ENCODE measurements around the gene CEP85L. TPM values are rescaled to one million over a fixed set of nuclear protein-coding genes. Genes with fewer than 3 reads are reported as not detected.

The CEP85L gene
- total RNA-seq, 4 donors from 2014 or later, result 5.3 to 10.5 (median 8.7) TPM

DNA sequence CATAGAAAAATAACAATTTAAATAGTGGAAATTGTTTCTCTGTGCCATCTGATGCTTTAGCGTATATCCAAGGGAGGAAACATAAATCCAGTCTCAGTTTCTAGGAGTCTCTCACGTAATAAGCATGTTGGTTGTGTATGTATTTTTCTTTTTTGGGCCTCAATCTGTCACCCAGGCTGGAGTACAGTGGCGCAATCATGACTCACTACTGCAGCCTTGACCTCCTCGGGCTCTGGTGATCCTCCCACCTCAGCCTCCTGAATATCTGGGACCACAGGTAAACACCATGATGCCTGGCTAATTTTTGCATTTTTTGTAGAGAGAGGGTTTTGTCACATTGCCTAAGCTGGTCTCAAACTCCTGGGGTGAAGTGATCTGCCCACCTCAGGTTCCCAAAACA is 181.9 kb downstream of the CEP85L start:
- DNase-seq, result no peak
- TF ChIP-seq POLR2AphosphoS5 (IDR thresholded peaks at IDR 0.05) (no peak), EP300 (IDR thresholded peaks at IDR 0.05; ENCODE audit: low read depth) (no peak), POLR2A (IDR thresholded peaks at IDR 0.05) (no peak)
- TF ChIP-seq, protein P1, sequence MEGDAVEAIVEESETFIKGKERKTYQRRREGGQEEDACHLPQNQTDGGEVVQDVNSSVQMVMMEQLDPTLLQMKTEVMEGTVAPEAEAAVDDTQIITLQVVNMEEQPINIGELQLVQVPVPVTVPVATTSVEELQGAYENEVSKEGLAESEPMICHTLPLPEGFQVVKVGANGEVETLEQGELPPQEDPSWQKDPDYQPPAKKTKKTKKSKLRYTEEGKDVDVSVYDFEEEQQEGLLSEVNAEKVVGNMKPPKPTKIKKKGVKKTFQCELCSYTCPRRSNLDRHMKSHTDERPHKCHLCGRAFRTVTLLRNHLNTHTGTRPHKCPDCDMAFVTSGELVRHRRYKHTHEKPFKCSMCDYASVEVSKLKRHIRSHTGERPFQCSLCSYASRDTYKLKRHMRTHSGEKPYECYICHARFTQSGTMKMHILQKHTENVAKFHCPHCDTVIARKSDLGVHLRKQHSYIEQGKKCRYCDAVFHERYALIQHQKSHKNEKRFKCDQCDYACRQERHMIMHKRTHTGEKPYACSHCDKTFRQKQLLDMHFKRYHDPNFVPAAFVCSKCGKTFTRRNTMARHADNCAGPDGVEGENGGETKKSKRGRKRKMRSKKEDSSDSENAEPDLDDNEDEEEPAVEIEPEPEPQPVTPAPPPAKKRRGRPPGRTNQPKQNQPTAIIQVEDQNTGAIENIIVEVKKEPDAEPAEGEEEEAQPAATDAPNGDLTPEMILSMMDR (IDR thresholded peaks at IDR 0.05), result no peak
- no peaks in the 10 kb centered on the region for H3K4me1 ChIP-seq
- H3K4me3 ChIP-seq, result no peak overlapping the region
- peaks cover 0 to 5% (median 0%) of the 10 kb centered on the region in 4 donors for H3K36me3 ChIP-seq
- intact Hi-C loops (cut with DNase I; ENCODE audit: low total_unique reads) (no loop called here), in situ Hi-C loops (cut with MboI; ENCODE audit: low pct_ligation_motif_present in 1 of 4, low pct_unique_long_range_greater_than_20kb in 1 of 4, low sequenced_read_pairs in 3 of 4) (no loop called here)
- no peaks in the 10 kb centered on the region for H3K27me3 ChIP-seq
- 83 to 98% methylated on average over 4 of the region's 4 CpGs for WGBS, 2 donors (ENCODE audit: low coverage in 1 of 2)
- no peak overlapping the region for H3K27ac ChIP-seq
- no peaks in the 10 kb centered on the region for H3K9me3 ChIP-seq

GRCh38 chr6:118468682-118469465 is 182.5 kb downstream of the CEP85L start:
- H3K4me1 ChIP-seq, result no peaks in the 10 kb centered on the region

GRCh38 chr6:118467181-118467580 is 184.2 kb downstream of the CEP85L start:
- Histone ChIP-seq H3K27me3 (no peaks in the 10 kb centered on the region), H3K36me3 (peaks cover 0 to 10% (median 0%) of the 10 kb centered on the region in 4 donors), H3K4me3 (no peak overlapping the region), H3K4me1 (no peaks in the 10 kb centered on the region), H3K9me3 (no peaks in the 10 kb centered on the region), H3K27ac (no peak overlapping the region)
- in situ Hi-C loops (cut with MboI; ENCODE audit: low pct_ligation_motif_present in 1 of 4, low pct_unique_long_range_greater_than_20kb in 1 of 4, low sequenced_read_pairs in 3 of 4) (no loop called here), intact Hi-C loops (cut with DNase I; ENCODE audit: low total_unique reads) (no loop called here)
- DNase-seq, result no peak
- TF ChIP-seq POLR2AphosphoS5 (IDR thresholded peaks at IDR 0.05), result no peak
- no peak for TF ChIP-seq EP300 (IDR thresholded peaks at IDR 0.05; ENCODE audit: low read depth)
- TF ChIP-seq POLR2A (IDR thresholded peaks at IDR 0.05), result no peak
- TF ChIP-seq, protein P1 (IDR thresholded peaks at IDR 0.05), result no peak

More at GRCh38 chr6:118468682-118469465, 182.5 kb downstream of the CEP85L start:
- Histone ChIP-seq H3K9me3 (no peaks in the 10 kb centered on the region), H3K4me3 (no peak overlapping the region), H3K36me3 (peaks cover 0 to 5% (median 0%) of the 10 kb centered on the region in 4 donors), H3K27me3 (no peaks in the 10 kb centered on the region), H3K27ac (no peak overlapping the region)
- intact Hi-C loops (cut with DNase I; ENCODE audit: low total_unique reads), result no loop called here
- WGBS, 2 donors (ENCODE audit: low coverage in 1 of 2), result 52 to 58% methylated on average over 3 to 4 of the region's 4 CpGs
- no peak for DNase-seq
- TF ChIP-seq POLR2A (IDR thresholded peaks at IDR 0.05), result no peak
- TF ChIP-seq EP300 (IDR thresholded peaks at IDR 0.05; ENCODE audit: low read depth), result no peak
- TF ChIP-seq, protein P1 (IDR thresholded peaks at IDR 0.05), result no peak
- TF ChIP-seq POLR2AphosphoS5 (IDR thresholded peaks at IDR 0.05), result no peak
- in situ Hi-C loops (cut with MboI; ENCODE audit: low pct_ligation_motif_present in 1 of 4, low pct_unique_long_range_greater_than_20kb in 1 of 4, low sequenced_read_pairs in 3 of 4), result no loop called here

DNA sequence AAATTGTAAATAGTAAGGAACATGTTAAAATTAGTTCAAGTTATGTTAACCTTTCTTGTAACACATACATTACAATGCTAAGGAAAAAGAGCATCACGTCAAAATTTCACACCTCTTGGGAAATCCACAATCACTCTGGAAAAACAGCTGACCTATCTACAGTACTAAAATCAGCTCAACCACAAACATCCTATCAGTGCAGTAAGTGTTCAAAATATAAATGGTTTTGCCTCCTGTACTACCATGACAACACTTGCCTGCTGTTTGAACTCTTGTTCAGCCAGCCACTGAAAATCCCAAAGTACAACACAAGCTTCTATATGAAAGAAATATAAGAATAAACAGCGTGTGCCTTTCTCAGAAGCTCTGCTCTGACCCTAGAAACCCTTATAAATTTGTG is 186.8 kb downstream of the CEP85L start:
- TF ChIP-seq POLR2A (IDR thresholded peaks at IDR 0.05) (no peak), POLR2AphosphoS5 (IDR thresholded peaks at IDR 0.05) (no peak), EP300 (IDR thresholded peaks at IDR 0.05; ENCODE audit: low read depth) (no peak)
- TF ChIP-seq, protein P1 (IDR thresholded peaks at IDR 0.05), result no peak
- in situ Hi-C loops (cut with MboI; ENCODE audit: low pct_ligation_motif_present in 1 of 4, low pct_unique_long_range_greater_than_20kb in 1 of 4, low sequenced_read_pairs in 3 of 4) (no loop called here), intact Hi-C loops (cut with DNase I; ENCODE audit: low total_unique reads) (no loop called here)
- H3K36me3 ChIP-seq, result peaks cover 0 to 10% (median 0%) of the 10 kb centered on the region in 4 donors
- no peak overlapping the region for H3K27ac ChIP-seq
- DNase-seq, result no peak
- no peaks in the 10 kb centered on the region for H3K4me1 ChIP-seq
- H3K9me3 ChIP-seq, result no peaks in the 10 kb centered on the region
- no peaks in the 10 kb centered on the region for H3K27me3 ChIP-seq
- WGBS, 2 donors (ENCODE audit: low coverage in 1 of 2), result 80 to 97% methylated on average over 2 of the region's 2 CpGs
- no peak overlapping the region for H3K4me3 ChIP-seq

All from transverse colon (tissue), 4 donors.